Testis (tissue), 3 donors: ENCODE measurements around the gene ZFYVE28. TPM values are rescaled to one million over a fixed set of nuclear protein-coding genes. Genes with fewer than 3 reads are reported as not detected.

Experiments used
- DNase-seq: peaks from one replicate; pipeline ENCODE4 v3.0.0-alpha.2; 2019
- H3K27ac ChIP-seq, 2 donors: fragments of 200-600 bp; sonication (generic); one replicate each; pipeline ENCODE4 v1.5.1; 2019
- H3K27me3 ChIP-seq: fragments of 200-600 bp; sonication (generic); one replicate; pipeline ENCODE4 v1.5.1; 2019
- H3K36me3 ChIP-seq: fragments of 200-600 bp; sonication (generic); one replicate; pipeline ENCODE4 v1.5.1; 2017; ENCODE audit warnings: low read depth; ENCODE audit errors: missing control alignments
- H3K4me1 ChIP-seq: fragments of 200-600 bp; sonication (generic); one replicate; pipeline ENCODE4 v1.5.1; 2019
- H3K4me3 ChIP-seq, 2 donors: fragments of 200-600 bp; sonication (generic); one replicate each; pipeline ENCODE4 v1.5.1; 2017 to 2019
- H3K9me3 ChIP-seq: fragments of 200-600 bp; sonication (generic); one replicate; pipeline ENCODE4 v1.5.1; 2017
- CTCF ChIP-seq, 3 experiments: fragments of 450-650 bp in 2 of 3; fragments of 200-600 bp in 1 of 3; sonication (generic) in 1 of 3; IDR thresholded peaks; one replicate each; pipeline ENCODE4 v1.5.1; 2016 to 2019; ENCODE audit warnings: antibody characterized with exemption in 3 of 3, mild to moderate bottlenecking in 2 of 3, moderate library complexity in 1 of 3
- POLR2A ChIP-seq: fragments of 450-650 bp; IDR thresholded peaks from one replicate; pipeline ENCODE4 v1.6.1; 2017; ENCODE audit warnings: antibody characterized with exemption, mild to moderate bottlenecking, moderate library complexity
- WGBS, 2 donors: methylation state at CpG; one replicate each; pipeline ENCODE4 v1.1.5; 2018; 5-methylcytosine and 5-hydroxymethylcytosine counted together
- intact Hi-C: fragments of 100-400 bp; cut with DNase I; formaldehyde crosslinking; loops from one replicate; pipeline ENCODE4 v1.15.1; 2023; ENCODE audit warnings: low total_unique reads
- polyA plus RNA-seq: library from polyadenylated mRNA; stranded (reverse); fragments of 350-450 nt; fragmentation: Illumina TruSeq; extraction: RNeasy Lipid Tissue Mini Kit (QIAGEN cat#74804); gene quantifications from one replicate; pipeline ENCODE4 v1.2.3, GENCODE V29; 2014; ENCODE audit warnings: low read depth, low replicate concordance; ENCODE audit not compliant: insufficient read depth
- total RNA-seq, 2 donors: library from RNA; depleted of rRNA; stranded (reverse); fragments of >200 nt; gene quantifications; one replicate each; pipeline ENCODE4 v1.2.3, GENCODE V29; 2016

ZFYVE28 gene
- total and polyA plus RNA-seq, 3 donors from 2014 or later: 14.7 to 55.3 (median 40.5) TPM

GRCh38 chr4:2295900-2296442, 122.5 kb downstream of the ZFYVE28 start:
- H3K36me3 ChIP-seq: no peaks in the 10 kb centered on the region
- intact Hi-C loops: no loop called here
- H3K27ac ChIP-seq: no peak overlapping the region
- H3K4me3 ChIP-seq: no peak overlapping the region
- H3K4me1 ChIP-seq: no peaks in the 10 kb centered on the region
- no peaks in the 10 kb centered on the region for H3K9me3 ChIP-seq
- TF ChIP-seq CTCF (IDR thresholded peaks at IDR 0.05) (no peak), POLR2A (no peak)
- no peak for DNase-seq
- no peaks in the 10 kb centered on the region for H3K27me3 ChIP-seq
- 91 to 97% methylated on average over 12 to 14 of the region's 14 CpGs for WGBS, 2 donors

- H3K27ac ChIP-seq: no peak overlapping the region
- H3K9me3 ChIP-seq: no peaks in the 10 kb centered on the region
- no peaks in the 10 kb centered on the region for H3K36me3 ChIP-seq
- intact Hi-C loops: no loop called here
- 89 to 93% methylated on average over 9 of the region's 9 CpGs for WGBS, 2 donors
- no peak for DNase-seq
- TF ChIP-seq POLR2A (no peak), CTCF (IDR thresholded peaks at IDR 0.05) (no peak)
- H3K27me3 ChIP-seq: no peaks in the 10 kb centered on the region
- H3K4me1 ChIP-seq: no peaks in the 10 kb centered on the region
- H3K4me3 ChIP-seq: no peak overlapping the region
Observed at GRCh38 chr4:2295500-2295899, 122.9 kb downstream of the ZFYVE28 start.

- Histone ChIP-seq H3K9me3 (no peaks in the 10 kb centered on the region), H3K4me1 (no peaks in the 10 kb centered on the region), H3K27ac (no peak overlapping the region), H3K27me3 (no peaks in the 10 kb centered on the region), H3K4me3 (no peak overlapping the region), H3K36me3 (no peaks in the 10 kb centered on the region)
- no peak for DNase-seq
- TF ChIP-seq POLR2A (no peak), CTCF (IDR thresholded peaks at IDR 0.05) (no peak)
- intact Hi-C loops: no loop called here
- 64 to 72% methylated on average over 6 of the region's 6 CpGs for WGBS, 2 donors
Observed at GRCh38 chr4:2292646-2293108, 125.8 kb downstream of the ZFYVE28 start.

GRCh38 chr4:2291705-2292645, 126.5 kb downstream of the ZFYVE28 start:
- Histone ChIP-seq H3K4me1 (no peaks in the 10 kb centered on the region), H3K27me3 (no peaks in the 10 kb centered on the region), H3K27ac (no peak overlapping the region), H3K4me3 (no peak overlapping the region), H3K36me3 (no peaks in the 10 kb centered on the region), H3K9me3 (no peaks in the 10 kb centered on the region)
- no peak for TF ChIP-seq CTCF (IDR thresholded peaks at IDR 0.05)
- no peak for TF ChIP-seq POLR2A
- WGBS, 2 donors: 89 to 90% methylated on average over 13 to 19 of the region's 20 CpGs
- DNase-seq: no peak
- intact Hi-C loops: no loop called here
